Epithelial cell of esophagus (primary cell): ENCODE measurements around the gene RAB11A.

Experiments used
- DNase-seq: peaks from one replicate; pipeline ENCODE4 v3.0.0; 2010; ENCODE audit warnings: low read depth
- H3K4me3 ChIP-seq: 2 replicates; pipeline ENCODE4 v1.5.1; 2011; ENCODE audit warnings: mild to moderate bottlenecking, low read length, control low read depth
- TF ChIP-seq, protein P1 (sequence below): IDR thresholded peaks from 2 replicates; pipeline ENCODE4 v1.5.1; 2011; ENCODE audit warnings: low read depth, mild to moderate bottlenecking, low read length, control low read depth, inconsistent platforms; ENCODE audit not compliant: insufficient read depth; ENCODE audit errors: missing control alignments

RAB11A gene

GRCh38 chr15:65919353-65919752, 50.1 kb downstream of the RAB11A start:
- no peak overlapping the region for H3K4me3 ChIP-seq
- no peak for DNase-seq

GRCh38 chr15:65920121-65920520, 50.8 kb downstream of the RAB11A start:
- TF ChIP-seq, protein P1, sequence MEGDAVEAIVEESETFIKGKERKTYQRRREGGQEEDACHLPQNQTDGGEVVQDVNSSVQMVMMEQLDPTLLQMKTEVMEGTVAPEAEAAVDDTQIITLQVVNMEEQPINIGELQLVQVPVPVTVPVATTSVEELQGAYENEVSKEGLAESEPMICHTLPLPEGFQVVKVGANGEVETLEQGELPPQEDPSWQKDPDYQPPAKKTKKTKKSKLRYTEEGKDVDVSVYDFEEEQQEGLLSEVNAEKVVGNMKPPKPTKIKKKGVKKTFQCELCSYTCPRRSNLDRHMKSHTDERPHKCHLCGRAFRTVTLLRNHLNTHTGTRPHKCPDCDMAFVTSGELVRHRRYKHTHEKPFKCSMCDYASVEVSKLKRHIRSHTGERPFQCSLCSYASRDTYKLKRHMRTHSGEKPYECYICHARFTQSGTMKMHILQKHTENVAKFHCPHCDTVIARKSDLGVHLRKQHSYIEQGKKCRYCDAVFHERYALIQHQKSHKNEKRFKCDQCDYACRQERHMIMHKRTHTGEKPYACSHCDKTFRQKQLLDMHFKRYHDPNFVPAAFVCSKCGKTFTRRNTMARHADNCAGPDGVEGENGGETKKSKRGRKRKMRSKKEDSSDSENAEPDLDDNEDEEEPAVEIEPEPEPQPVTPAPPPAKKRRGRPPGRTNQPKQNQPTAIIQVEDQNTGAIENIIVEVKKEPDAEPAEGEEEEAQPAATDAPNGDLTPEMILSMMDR: no peak
- no peak overlapping the region for H3K4me3 ChIP-seq
- no peak for DNase-seq

More at GRCh38 chr15:65919353-65919752, 50.1 kb downstream of the RAB11A start:
- TF ChIP-seq, protein P1: no peak

DNA sequence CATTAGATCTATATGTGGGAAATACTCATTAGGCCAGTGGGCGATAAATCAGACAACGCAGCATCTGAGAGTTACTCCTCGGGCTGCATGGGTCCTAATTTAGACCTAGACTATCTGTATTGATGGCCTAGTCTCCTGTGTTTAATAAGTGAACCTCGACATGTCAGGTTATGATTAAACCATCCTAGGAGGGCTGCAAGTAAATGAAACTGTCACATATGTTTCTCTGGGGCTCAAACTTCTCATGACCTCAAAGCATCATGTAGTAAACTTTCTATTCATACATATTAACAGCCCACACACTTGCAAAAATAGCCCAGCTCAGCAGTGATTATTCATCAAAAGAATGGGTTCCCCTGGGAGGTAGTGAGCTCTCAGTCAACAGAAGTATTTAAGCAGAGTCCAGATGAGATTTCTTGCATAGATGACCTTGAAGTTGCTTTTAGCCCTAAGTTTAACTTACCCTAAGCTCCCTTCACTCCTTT, 51.6 kb downstream of the RAB11A start:
- no peak overlapping the region for H3K4me3 ChIP-seq
- DNase-seq: no peak
- TF ChIP-seq, protein P1: no peak

- no peak overlapping the region for H3K4me3 ChIP-seq
- TF ChIP-seq, protein P1: no peak
- no peak for DNase-seq
Observed at GRCh38 chr15:65921780-65922179, 52.5 kb downstream of the RAB11A start.

DNA sequence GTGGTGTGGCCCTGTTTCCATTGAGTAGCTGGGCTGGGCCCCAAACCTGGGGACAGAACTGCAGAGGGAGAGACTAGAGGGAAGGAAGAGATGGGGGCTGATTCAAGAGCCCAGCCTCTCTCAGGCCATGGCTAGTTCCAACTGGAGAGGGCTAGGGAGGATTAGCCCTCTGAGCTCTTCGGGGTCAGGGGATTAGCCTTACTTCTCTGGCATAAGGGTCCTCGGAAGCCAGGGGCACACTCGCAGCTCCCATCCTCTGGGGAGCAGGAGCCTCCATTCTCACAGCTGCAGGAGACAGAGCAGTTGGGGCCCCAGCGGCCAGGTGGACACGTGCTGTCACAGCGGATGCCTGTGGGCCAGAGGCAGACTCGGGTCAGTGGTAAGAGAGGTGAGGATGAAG, 53.3 kb downstream of the RAB11A start:
- TF ChIP-seq, protein P1: no peak
- no peak for DNase-seq

DNA sequence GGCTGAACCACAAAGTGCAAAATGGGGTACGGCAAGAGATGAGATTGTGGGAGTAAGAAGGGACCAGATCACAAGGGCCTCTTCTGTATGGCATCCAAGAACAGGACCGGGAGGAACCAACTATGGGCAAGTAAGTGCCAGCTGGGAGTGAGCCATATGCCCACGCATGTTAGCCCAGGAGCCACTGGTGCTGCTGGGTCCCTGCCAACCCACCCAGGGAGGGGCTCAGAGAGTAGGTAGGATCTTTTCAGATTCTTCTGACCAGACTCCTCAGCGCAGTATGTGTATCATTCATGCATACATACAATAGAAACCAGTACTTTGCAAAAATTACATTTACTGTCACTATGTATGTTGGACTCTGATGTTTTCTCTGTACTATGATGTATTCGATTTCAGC, 54.0 kb downstream of the RAB11A start:
- H3K4me3 ChIP-seq: no peak overlapping the region
- TF ChIP-seq, protein P1: no peak
- DNase-seq: no peak

More for the DNA sequence above, 53.3 kb downstream of the RAB11A start:
- no peak overlapping the region for H3K4me3 ChIP-seq

DNA sequence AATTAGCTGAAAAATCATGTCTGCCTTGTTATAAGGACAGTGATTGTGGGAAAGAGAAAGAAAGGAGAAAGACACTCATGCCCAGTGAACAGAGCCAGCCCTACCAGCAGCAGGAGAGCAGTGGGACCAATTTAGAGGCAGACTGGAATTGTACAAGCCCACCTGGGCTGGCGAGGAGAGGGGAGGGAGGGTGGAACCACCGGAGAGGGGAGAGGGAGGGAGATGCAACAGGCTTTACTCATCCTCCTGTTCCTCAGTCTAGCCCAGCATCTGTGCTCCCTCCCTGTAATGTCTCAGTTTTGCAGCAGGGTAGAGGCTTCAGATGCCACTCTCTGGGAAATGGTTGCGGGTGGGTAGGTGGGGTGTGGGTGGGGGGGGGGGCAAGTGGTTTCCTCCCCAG, 54.7 kb downstream of the RAB11A start:
- TF ChIP-seq, protein P1: no peak
- no peak for DNase-seq
- no peak overlapping the region for H3K4me3 ChIP-seq
